Measurements from ENCODE around the gene TOMM20L.

TOMM20L gene

DNA sequence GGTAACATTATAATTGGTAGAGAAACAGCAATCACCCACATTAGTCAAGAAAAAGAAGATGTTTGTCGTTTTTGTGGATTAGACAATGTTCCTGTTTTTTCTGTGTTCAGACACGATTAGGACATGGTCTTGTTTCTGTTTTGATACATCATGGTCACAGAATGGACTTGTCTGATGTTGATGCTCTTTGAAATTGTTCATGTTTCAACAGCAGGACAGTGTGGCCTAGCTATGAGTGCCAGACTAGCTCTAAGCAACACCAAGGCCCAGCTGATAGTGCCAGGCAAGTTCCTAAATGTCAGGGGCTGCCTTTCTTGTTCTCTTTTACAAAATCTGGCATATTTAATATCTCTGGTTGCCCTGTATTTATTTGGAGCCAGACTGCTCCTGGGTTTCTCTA is 40.9 kb upstream of the TOMM20L start (continued):
- TF ChIP-seq, protein P1, sequence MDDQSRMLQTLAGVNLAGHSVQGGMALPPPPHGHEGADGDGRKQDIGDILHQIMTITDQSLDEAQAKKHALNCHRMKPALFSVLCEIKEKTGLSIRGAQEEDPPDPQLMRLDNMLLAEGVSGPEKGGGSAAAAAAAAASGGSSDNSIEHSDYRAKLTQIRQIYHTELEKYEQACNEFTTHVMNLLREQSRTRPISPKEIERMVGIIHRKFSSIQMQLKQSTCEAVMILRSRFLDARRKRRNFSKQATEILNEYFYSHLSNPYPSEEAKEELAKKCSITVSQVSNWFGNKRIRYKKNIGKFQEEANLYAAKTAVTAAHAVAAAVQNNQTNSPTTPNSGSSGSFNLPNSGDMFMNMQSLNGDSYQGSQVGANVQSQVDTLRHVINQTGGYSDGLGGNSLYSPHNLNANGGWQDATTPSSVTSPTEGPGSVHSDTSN (CRISPR knock-in tag; IDR thresholded peaks at IDR 0.05): no peak
- no peak for TF ChIP-seq ZBTB8A (tag by site-specific recombination; IDR thresholded peaks at IDR 0.05)
- TF ChIP-seq, protein P2, sequence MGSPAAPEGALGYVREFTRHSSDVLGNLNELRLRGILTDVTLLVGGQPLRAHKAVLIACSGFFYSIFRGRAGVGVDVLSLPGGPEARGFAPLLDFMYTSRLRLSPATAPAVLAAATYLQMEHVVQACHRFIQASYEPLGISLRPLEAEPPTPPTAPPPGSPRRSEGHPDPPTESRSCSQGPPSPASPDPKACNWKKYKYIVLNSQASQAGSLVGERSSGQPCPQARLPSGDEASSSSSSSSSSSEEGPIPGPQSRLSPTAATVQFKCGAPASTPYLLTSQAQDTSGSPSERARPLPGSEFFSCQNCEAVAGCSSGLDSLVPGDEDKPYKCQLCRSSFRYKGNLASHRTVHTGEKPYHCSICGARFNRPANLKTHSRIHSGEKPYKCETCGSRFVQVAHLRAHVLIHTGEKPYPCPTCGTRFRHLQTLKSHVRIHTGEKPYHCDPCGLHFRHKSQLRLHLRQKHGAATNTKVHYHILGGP (tag by site-specific recombination; IDR thresholded peaks at IDR 0.05): no peak
- TF ChIP-seq ZNF501 (tag by site-specific recombination; IDR thresholded peaks at IDR 0.05): no peak
- TF ChIP-seq ZNF626 (tag by site-specific recombination; IDR thresholded peaks at IDR 0.05): no peak
- TF ChIP-seq ZNF792 (tag by site-specific recombination; IDR thresholded peaks at IDR 0.05): no peak
- TF ChIP-seq ZNF664 (tag by site-specific recombination; IDR thresholded peaks at IDR 0.05): no peak
- TF ChIP-seq ZNF426 (tag by site-specific recombination; IDR thresholded peaks at IDR 0.05): no peak

DNA sequence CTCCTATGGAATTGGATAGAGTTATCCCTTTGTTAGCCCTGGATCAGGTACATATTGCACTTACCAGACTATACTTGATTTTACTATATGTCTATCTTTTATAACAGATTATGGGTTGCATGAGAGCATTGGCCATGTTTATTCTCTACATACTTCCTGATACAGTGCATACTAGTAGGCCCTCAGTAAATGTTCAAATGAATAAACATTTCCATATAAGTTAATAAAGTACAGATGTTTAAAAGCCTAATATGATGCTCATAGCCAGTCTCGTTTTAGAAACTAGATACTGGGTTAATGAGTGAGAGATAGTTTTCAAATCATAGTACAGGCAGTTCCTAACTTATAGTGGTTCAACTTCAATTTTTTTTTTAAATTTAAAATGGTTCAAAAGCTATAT is 39.5 kb upstream of the TOMM20L start:
- Histone ChIP-seq H3K27ac (ENCODE audit: extremely low read depth, low read depth, low read length) (no peak overlapping the region), H3K36me3 (ENCODE audit: control insufficient read depth in 2 of 2, insufficient read depth in 1 of 2, low read length in 2 of 2) (peaks cover 27 to 52% of the 10 kb centered on the region in 2 experiments), H3K4me3 (ENCODE audit: low read depth, low read length) (no peak overlapping the region), H3K4me1 (ENCODE audit: control insufficient read depth, insufficient read depth, low read length) (no peaks in the 10 kb centered on the region), H3K9me3 (ENCODE audit: control insufficient read depth, insufficient read depth, low read depth, low read length) (no peaks in the 10 kb centered on the region)
- TF ChIP-seq ZNF610 (tag by site-specific recombination; IDR thresholded peaks at IDR 0.05; ENCODE audit: borderline replicate concordance) (no peak), ZNF433 (tag by site-specific recombination; IDR thresholded peaks at IDR 0.05; ENCODE audit: low read depth) (no peak), KLF9 (tag by site-specific recombination; IDR thresholded peaks at IDR 0.05; ENCODE audit: low read depth) (no peak), OSR2 (tag by site-specific recombination; IDR thresholded peaks at IDR 0.05) (no peak), ZFP41 (tag by site-specific recombination; IDR thresholded peaks at IDR 0.05; ENCODE audit: borderline replicate concordance) (no peak)
- TF ChIP-seq, protein P3, sequence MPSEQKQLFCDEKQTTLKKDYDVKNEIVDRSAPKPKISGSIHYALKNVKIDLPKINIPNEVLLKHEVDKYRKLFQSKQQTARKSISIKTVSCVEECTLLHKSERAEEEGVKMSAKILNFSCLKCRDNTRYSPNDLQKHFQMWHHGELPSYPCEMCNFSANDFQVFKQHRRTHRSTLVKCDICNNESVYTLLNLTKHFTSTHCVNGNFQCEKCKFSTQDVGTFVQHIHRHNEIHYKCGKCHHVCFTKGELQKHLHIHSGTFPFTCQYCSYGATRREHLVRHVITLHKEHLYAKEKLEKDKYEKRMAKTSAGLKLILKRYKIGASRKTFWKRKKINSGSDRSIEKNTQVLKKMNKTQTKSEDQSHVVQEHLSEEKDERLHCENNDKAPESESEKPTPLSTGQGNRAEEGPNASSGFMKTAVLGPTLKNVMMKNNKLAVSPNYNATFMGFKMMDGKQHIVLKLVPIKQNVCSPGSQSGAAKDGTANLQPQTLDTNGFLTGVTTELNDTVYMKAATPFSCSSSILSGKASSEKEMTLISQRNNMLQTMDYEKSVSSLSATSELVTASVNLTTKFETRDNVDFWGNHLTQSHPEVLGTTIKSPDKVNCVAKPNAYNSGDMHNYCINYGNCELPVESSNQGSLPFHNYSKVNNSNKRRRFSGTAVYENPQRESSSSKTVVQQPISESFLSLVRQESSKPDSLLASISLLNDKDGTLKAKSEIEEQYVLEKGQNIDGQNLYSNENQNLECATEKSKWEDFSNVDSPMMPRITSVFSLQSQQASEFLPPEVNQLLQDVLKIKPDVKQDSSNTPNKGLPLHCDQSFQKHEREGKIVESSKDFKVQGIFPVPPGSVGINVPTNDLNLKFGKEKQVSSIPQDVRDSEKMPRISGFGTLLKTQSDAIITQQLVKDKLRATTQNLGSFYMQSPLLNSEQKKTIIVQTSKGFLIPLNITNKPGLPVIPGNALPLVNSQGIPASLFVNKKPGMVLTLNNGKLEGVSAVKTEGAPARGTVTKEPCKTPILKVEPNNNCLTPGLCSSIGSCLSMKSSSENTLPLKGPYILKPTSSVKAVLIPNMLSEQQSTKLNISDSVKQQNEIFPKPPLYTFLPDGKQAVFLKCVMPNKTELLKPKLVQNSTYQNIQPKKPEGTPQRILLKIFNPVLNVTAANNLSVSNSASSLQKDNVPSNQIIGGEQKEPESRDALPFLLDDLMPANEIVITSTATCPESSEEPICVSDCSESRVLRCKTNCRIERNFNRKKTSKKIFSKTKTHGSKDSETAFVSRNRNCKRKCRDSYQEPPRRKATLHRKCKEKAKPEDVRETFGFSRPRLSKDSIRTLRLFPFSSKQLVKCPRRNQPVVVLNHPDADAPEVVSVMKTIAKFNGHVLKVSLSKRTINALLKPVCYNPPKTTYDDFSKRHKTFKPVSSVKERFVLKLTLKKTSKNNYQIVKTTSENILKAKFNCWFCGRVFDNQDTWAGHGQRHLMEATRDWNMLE (tag by site-specific recombination; conservative IDR thresholded peaks at IDR 0.05; ENCODE audit: low read depth): no peak
- TF ChIP-seq, protein P4, sequence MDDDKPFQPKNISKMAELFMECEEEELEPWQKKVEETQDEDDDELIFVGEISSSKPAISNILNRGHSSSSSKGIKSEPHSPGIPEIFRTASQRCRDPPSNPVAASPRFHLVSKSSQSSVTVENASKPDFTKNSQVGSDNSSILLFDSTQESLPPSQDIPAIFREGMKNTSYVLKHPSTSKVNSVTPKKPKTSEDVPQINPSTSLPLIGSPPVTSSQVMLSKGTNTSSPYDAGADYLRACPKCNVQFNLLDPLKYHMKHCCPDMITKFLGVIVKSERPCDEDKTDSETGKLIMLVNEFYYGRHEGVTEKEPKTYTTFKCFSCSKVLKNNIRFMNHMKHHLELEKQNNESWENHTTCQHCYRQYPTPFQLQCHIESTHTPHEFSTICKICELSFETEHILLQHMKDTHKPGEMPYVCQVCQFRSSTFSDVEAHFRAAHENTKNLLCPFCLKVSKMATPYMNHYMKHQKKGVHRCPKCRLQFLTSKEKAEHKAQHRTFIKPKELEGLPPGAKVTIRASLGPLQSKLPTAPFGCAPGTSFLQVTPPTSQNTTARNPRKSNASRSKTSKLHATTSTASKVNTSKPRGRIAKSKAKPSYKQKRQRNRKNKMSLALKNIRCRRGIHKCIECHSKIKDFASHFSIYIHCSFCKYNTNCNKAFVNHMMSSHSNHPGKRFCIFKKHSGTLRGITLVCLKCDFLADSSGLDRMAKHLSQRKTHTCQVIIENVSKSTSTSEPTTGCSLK (tag by site-specific recombination; IDR thresholded peaks at IDR 0.05): no peak
- TF ChIP-seq, protein P5, sequence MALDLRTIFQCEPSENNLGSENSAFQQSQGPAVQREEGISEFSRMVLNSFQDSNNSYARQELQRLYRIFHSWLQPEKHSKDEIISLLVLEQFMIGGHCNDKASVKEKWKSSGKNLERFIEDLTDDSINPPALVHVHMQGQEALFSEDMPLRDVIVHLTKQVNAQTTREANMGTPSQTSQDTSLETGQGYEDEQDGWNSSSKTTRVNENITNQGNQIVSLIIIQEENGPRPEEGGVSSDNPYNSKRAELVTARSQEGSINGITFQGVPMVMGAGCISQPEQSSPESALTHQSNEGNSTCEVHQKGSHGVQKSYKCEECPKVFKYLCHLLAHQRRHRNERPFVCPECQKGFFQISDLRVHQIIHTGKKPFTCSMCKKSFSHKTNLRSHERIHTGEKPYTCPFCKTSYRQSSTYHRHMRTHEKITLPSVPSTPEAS (tag by site-specific recombination; IDR thresholded peaks at IDR 0.05): no peak
- ChIA-PET CTCF (no interaction called here), POLR2A (no interaction called here)
